Measurements from ENCODE around the gene ZFAND3.

GRCh38 chr6:38187811-38188590 lies 368.5 kb downstream of the ZFAND3 start:
- no peak for TF ChIP-seq YY1 (IDR thresholded peaks at IDR 0.05; ENCODE audit: insufficient read depth, insufficient read length)
- TF ChIP-seq SUZ12 (IDR thresholded peaks at IDR 0.05; ENCODE audit: extremely low read depth, insufficient read depth, insufficient read length): no peak
- no peak for TF ChIP-seq ZNF274 (IDR thresholded peaks at IDR 0.05; ENCODE audit: low read depth, low read length)

Data from NT2/D1 (cell line).